Measurements from ENCODE around the gene MCM3.

Gene MCM3

DNA sequence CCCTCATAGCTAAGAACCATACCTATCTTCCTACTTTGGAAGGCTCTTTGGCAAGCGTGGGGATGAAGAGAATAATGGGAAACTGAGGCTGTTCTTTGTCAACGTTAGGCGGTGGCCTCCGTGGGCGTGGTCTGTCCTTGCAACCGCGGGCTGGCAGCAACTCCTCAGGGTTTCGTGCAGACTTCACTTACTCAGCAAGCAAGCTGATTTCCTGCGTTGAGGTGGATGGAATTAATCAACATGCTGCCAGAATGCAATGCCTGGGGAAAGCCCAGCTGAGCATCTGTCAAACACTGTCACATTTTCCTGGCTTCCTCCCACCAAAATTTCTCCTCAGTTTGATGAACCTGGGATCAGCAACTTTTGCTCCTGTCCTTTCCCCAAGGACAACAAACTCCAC lies 31.0 kb downstream of the MCM3 start:
- no peak for DNase-seq (ENCODE audit: low read depth, low spot score)
- WGBS (ENCODE audit: insufficient coverage, insufficient read length) = no CpG with 5 or more reads among the region's 9 CpGs
- H3K27me3 ChIP-seq (ENCODE audit: control insufficient read depth, insufficient read depth, low read length) = no peaks in the 10 kb centered on the region

DNA sequence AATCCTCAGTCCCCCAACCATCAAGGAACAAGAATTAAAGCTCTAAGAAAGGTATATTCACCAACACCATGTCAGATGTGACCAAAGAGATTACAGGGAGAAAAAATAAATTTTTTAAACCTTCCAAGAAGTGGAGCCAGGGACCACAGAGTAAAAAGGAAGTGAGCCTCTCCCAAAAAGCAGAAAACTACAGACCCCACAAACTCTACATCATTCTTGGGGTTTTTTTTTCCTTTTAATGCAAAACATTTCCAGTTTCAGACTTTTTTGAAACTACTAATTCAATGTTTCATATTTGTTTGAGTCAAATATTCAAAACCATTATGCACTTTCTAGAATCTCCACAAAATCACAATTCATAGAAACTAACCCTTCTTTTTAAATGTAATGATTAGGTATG lies 33.4 kb downstream of the MCM3 start:
- no peaks in the 10 kb centered on the region for H3K9me3 ChIP-seq (ENCODE audit: control insufficient read depth, insufficient read depth, low read length)
- no peak for DNase-seq (ENCODE audit: low read depth, low spot score)
- no peak overlapping the region for H3K4me3 ChIP-seq (ENCODE audit: low read length)
- no peaks in the 10 kb centered on the region for H3K36me3 ChIP-seq (ENCODE audit: control insufficient read depth, insufficient read depth, low read length)
- H3K4me1 ChIP-seq (ENCODE audit: control insufficient read depth, insufficient read depth, low read length) = no peaks in the 10 kb centered on the region; the same call in 1 of the 2 replicates
- H3K27me3 ChIP-seq (ENCODE audit: control insufficient read depth, insufficient read depth, low read length) = no peaks in the 10 kb centered on the region
- no peak overlapping the region for H3K27ac ChIP-seq (ENCODE audit: low read length)

More for the DNA sequence above, 31.0 kb downstream of the MCM3 start:
- no peaks in the 10 kb centered on the region for H3K9me3 ChIP-seq (ENCODE audit: control insufficient read depth, insufficient read depth, low read length)
- H3K4me1 ChIP-seq (ENCODE audit: control insufficient read depth, insufficient read depth, low read length) = no peaks in the 10 kb centered on the region; the same call in 1 of the 2 replicates
- H3K27ac ChIP-seq (ENCODE audit: low read length) = no peak overlapping the region
- no peaks in the 10 kb centered on the region for H3K36me3 ChIP-seq (ENCODE audit: control insufficient read depth, insufficient read depth, low read length)
- no peak overlapping the region for H3K4me3 ChIP-seq (ENCODE audit: low read length)

DNA sequence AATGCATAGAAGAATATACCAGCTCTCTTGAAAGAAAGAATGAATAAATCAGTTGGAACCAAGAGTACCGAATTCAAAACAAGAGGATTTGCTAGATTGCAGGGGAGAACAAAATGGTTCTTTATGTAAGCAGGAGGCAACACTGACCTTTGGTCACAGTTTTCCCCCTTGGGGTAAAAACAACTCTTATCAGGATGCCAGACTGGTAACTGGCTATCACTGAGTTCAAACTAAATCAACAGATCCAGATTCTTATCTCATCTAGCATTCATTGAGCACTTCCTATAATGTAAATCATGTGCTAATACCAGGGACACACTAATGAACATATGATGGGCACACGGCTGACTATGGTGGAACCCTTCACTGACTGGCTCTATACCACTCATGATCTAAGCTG lies 35.5 kb downstream of the MCM3 start:
- H3K4me3 ChIP-seq (ENCODE audit: low read length) = no peak overlapping the region
- no peaks in the 10 kb centered on the region; the same call in 1 of the 2 replicates for H3K4me1 ChIP-seq (ENCODE audit: control insufficient read depth, insufficient read depth, low read length)
- DNase-seq (ENCODE audit: low read depth, low spot score) = no peak
- no peaks in the 10 kb centered on the region for H3K9me3 ChIP-seq (ENCODE audit: control insufficient read depth, insufficient read depth, low read length)
- no peak overlapping the region for H3K27ac ChIP-seq (ENCODE audit: low read length)
- no peaks in the 10 kb centered on the region for H3K36me3 ChIP-seq (ENCODE audit: control insufficient read depth, insufficient read depth, low read length)
- no peaks in the 10 kb centered on the region for H3K27me3 ChIP-seq (ENCODE audit: control insufficient read depth, insufficient read depth, low read length)
- no CpG with 5 or more reads among the region's 2 CpGs for WGBS (ENCODE audit: insufficient coverage, insufficient read length)

DNA sequence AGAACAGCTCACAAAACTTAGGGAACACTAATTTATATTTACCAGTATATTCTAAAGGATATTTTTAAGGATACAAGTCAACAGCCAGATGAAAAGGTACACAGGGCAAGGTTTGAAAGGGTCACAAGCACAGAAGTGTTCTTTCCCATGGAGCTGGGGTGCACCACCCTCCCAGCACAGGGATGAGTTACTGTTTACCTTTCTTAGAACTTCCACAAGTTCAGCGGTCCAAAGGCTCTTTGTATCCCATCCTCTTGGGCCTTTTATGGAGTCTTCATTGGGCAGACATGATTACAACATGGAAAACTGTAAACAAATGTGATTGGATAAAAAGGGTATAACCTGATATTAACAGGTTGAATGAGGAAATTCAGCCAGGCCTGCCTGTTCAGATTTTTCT lies 39.1 kb downstream of the MCM3 start:
- no peak for DNase-seq (ENCODE audit: low read depth, low spot score)
- no peaks in the 10 kb centered on the region for H3K36me3 ChIP-seq (ENCODE audit: control insufficient read depth, insufficient read depth, low read length)
- no peaks in the 10 kb centered on the region for H3K27me3 ChIP-seq (ENCODE audit: control insufficient read depth, insufficient read depth, low read length)
- WGBS (ENCODE audit: insufficient coverage, insufficient read length) = no CpG with 5 or more reads among the region's 1 CpG
- no peak overlapping the region for H3K27ac ChIP-seq (ENCODE audit: low read length)
- H3K4me1 ChIP-seq (ENCODE audit: control insufficient read depth, insufficient read depth, low read length) = no peaks in the 10 kb centered on the region
- H3K9me3 ChIP-seq (ENCODE audit: control insufficient read depth, insufficient read depth, low read length) = no peaks in the 10 kb centered on the region
- no peak overlapping the region for H3K4me3 ChIP-seq (ENCODE audit: low read length)

DNA sequence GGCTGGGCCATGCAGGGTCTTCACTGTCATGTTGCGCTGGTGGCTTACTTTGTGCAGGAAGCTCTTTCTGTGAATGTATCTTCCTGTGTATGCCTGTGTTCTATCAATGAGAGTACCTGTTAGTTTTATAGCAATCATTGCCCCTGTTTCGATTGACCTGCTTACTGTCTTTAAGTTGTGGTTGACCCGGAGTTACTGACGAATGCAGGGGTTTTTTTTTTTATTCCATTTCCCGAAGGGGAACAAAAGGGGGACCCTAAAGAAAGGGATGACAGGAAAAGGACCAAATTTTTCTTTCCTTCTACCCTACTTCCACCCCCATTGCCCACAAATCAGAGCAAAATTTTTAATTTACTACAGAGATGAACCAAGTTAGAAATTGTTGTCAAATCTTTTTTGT lies 40.1 kb downstream of the MCM3 start, which contains the start of gene IL17F:
Gene IL17F, minus strand, starts transcription at position 101 of the 400 bp plus-strand sequence. Its CDS starts 71 bp downstream, at position 30.
- H3K36me3 ChIP-seq (ENCODE audit: control insufficient read depth, insufficient read depth, low read length) = no peaks in the 10 kb centered on the region
- H3K4me1 ChIP-seq (ENCODE audit: control insufficient read depth, insufficient read depth, low read length) = no peaks in the 10 kb centered on the region
- WGBS (ENCODE audit: insufficient coverage, insufficient read length) = no CpG with 5 or more reads among the region's 5 CpGs
- no peak within 1 kb of the TSS for H3K4me3 ChIP-seq (ENCODE audit: low read length)
- no peaks in the 10 kb centered on the region for H3K9me3 ChIP-seq (ENCODE audit: control insufficient read depth, insufficient read depth, low read length)
- no peak within 1 kb of the TSS for H3K27ac ChIP-seq (ENCODE audit: low read length)
- DNase-seq (ENCODE audit: low read depth, low spot score) = no peak
- no peaks in the 10 kb centered on the region for H3K27me3 ChIP-seq (ENCODE audit: control insufficient read depth, insufficient read depth, low read length)

DNA sequence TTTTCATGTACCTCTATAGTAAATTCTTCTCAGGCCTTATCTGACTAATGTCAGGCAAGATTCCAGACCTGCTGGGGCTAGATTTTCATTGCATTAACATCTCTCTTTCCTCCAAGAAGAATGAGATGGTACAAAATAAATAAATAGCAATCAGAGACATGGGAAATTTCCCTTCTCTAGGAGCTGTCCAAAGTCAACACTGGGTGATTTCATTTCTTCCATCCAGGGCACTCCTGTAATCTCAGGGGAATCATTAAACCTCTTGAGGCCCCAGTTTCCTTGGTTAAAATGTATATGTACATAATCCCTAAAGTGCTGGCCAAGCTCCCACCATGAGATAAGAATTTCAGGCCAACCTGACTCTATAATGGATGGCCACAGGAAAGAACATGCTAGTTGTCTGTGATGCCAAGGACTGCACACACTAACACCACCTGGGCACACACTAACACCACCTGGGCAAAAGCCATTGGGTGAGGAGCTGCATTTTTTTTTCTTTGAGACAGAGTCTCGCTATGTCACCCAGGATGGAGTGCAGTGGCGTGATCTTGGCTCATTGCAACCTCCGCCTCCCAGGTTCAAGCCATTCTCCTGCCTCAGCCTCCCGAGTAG lies 41.2 kb downstream of the MCM3 start:
- no peaks in the 10 kb centered on the region for H3K9me3 ChIP-seq (ENCODE audit: control insufficient read depth, insufficient read depth, low read length)
- WGBS (ENCODE audit: insufficient coverage, insufficient read length) = no CpG with 5 or more reads among the region's 4 CpGs
- H3K4me1 ChIP-seq (ENCODE audit: control insufficient read depth, insufficient read depth, low read length) = no peaks in the 10 kb centered on the region
- no peak overlapping the region for H3K27ac ChIP-seq (ENCODE audit: low read length)
- no peak for DNase-seq (ENCODE audit: low read depth, low spot score)
- no peak overlapping the region for H3K4me3 ChIP-seq (ENCODE audit: low read length)
- no peaks in the 10 kb centered on the region for H3K27me3 ChIP-seq (ENCODE audit: control insufficient read depth, insufficient read depth, low read length)
- H3K36me3 ChIP-seq (ENCODE audit: control insufficient read depth, insufficient read depth, low read length) = no peaks in the 10 kb centered on the region

DNA sequence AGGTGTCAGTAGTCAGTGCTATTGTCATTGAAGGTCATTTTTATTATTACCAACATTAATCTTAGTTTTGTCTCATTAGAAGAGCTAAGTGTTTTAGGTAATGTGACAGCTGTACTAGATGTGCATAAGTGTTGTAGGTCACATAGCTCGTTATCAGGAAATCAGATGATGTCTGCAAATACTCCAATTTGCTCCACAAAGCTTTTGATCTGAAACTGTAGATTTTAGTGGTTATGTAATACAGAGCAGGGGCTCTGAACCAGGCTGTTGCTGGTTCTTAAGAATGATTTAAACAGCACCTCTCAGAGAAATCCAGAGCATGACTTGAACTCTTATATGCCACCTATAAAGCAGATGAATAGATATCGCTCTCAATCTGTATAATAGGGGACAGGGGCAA lies 42.7 kb downstream of the MCM3 start:
- no peaks in the 10 kb centered on the region for H3K36me3 ChIP-seq (ENCODE audit: control insufficient read depth, insufficient read depth, low read length)
- H3K4me3 ChIP-seq (ENCODE audit: low read length) = no peak overlapping the region
- no peak overlapping the region for H3K27ac ChIP-seq (ENCODE audit: low read length)
- DNase-seq (ENCODE audit: low read depth, low spot score) = no peak
- no peaks in the 10 kb centered on the region for H3K9me3 ChIP-seq (ENCODE audit: control insufficient read depth, insufficient read depth, low read length)
- H3K4me1 ChIP-seq (ENCODE audit: control insufficient read depth, insufficient read depth, low read length) = no peaks in the 10 kb centered on the region
- WGBS (ENCODE audit: insufficient coverage, insufficient read length) = no CpG with 5 or more reads among the region's 2 CpGs
- H3K27me3 ChIP-seq (ENCODE audit: control insufficient read depth, insufficient read depth, low read length) = no peaks in the 10 kb centered on the region

DNA sequence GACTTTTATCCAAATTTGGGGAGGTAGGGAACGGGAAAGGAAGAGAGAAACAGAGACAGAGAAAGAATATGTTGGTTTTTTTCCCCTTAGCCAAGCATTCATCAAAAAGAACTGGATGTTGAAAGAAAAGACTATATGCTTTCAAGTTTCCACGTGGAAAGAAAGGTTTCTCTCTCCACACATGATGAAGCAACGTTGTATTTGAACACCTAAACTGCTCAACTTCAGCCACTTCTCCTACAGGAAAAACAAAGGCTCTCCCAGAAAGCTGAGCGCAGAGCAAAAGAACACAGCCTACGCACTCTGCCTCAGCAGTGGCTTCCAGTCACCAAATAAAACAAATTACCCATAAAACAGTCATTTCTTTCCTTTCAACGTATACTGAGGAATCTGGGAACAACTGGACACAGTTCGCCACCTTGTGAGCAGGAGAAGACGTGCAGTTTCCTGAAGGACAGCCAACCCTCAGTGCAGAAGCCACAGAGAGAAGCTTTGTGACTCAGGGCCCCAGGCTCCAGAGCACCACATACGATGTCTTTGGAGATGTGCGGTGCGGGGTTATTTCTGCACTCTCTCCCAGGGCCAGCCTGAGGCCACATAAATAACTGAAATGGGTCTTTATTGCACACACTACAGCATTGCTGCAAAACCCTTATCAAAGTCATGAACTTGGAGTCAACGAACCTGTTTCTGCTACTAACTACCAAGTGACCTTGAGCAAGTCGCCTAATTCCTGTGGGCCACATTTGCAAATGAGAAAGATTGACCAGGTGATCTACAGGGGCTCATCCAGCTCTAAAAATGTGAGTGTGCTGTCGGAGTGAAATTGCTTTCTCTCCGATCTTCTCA lies 50.3 kb downstream of the MCM3 start:
- H3K27me3 ChIP-seq (ENCODE audit: control insufficient read depth, insufficient read depth, low read length) = no peaks in the 10 kb centered on the region
- H3K27ac ChIP-seq (ENCODE audit: low read length) = no peak overlapping the region

DNA sequence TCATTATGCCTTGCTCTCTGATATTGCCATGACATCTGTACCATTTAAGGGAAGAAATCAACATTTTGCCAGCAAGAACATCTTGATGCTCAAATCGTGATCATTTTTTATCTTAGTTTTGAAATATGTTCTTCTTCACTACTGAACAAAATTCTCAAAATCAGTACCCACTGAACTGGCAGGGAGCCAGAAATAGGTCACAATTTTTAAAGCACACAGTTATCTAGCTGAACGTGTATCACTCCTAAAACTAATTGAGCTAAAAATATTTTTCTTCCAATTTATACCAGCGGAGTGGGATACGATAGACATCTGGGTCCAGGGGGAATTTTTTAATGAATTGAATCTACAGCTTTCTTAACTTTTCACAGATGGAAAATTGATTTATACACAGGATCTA lies 51.5 kb downstream of the MCM3 start:
- Histone ChIP-seq H3K36me3 (ENCODE audit: control insufficient read depth, insufficient read depth, low read length) (no peaks in the 10 kb centered on the region), H3K4me1 (ENCODE audit: control insufficient read depth, insufficient read depth, low read length) (no peaks in the 10 kb centered on the region), H3K4me3 (ENCODE audit: low read length) (no peak overlapping the region), H3K9me3 (ENCODE audit: control insufficient read depth, insufficient read depth, low read length) (no peaks in the 10 kb centered on the region), H3K27me3 (ENCODE audit: control insufficient read depth, insufficient read depth, low read length) (no peaks in the 10 kb centered on the region), H3K27ac (ENCODE audit: low read length) (no peak overlapping the region)
- no peak for DNase-seq (ENCODE audit: low read depth, low spot score)
- no CpG with 5 or more reads among the region's 4 CpGs for WGBS (ENCODE audit: insufficient coverage, insufficient read length)

More for the DNA sequence above, 50.3 kb downstream of the MCM3 start:
- no CpG with 5 or more reads among the region's 15 CpGs for WGBS (ENCODE audit: insufficient coverage, insufficient read length)
- Histone ChIP-seq H3K4me3 (ENCODE audit: low read length) (no peak overlapping the region), H3K4me1 (ENCODE audit: control insufficient read depth, insufficient read depth, low read length) (no peaks in the 10 kb centered on the region), H3K36me3 (ENCODE audit: control insufficient read depth, insufficient read depth, low read length) (no peaks in the 10 kb centered on the region), H3K9me3 (ENCODE audit: control insufficient read depth, insufficient read depth, low read length) (no peaks in the 10 kb centered on the region)
- peak; percentile 47 for DNase-seq (ENCODE audit: low read depth, low spot score)

DNA sequence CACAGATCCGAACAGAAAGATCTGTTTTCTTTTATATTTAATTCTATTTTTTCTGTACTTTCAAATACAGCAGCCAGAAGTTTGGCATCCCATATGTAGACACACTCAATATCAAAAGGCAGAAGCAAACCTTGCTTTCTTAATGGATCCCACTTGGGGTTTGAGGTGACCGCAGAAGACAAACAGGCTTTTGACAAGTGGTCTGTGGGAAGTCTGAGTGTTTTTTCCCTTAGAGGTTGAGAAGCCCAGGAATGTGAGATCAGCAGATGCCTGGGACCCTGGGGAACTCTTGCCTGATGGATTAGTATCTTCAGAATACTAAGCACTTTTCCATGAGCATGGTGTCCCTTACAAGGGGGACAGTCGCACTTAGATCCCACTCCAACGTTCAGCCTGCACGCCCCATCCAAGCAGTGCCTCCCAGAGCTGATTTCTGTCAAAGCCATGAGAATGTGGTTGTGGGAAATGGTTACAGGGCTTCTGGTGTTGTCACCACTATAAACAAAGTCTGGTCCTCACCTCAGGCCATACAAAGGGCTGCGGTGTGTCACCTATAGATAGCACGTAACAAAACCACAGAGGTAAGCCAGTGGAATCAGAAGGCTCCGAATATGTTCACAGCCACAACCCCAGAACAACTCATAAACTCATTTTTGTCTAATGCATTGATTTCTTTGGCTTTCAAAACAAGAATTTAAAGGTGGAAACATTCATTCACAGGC lies 53.0 kb downstream of the MCM3 start:
- no peaks in the 10 kb centered on the region for H3K9me3 ChIP-seq (ENCODE audit: control insufficient read depth, insufficient read depth, low read length)
- no peaks in the 10 kb centered on the region for H3K27me3 ChIP-seq (ENCODE audit: control insufficient read depth, insufficient read depth, low read length)
- no peak overlapping the region for H3K4me3 ChIP-seq (ENCODE audit: low read length)
- 100% methylated on average over 1 of the region's 8 CpGs for WGBS (ENCODE audit: insufficient coverage, insufficient read length)
- H3K36me3 ChIP-seq (ENCODE audit: control insufficient read depth, insufficient read depth, low read length) = no peaks in the 10 kb centered on the region
- DNase-seq (ENCODE audit: low read depth, low spot score) = no peak
- H3K4me1 ChIP-seq (ENCODE audit: control insufficient read depth, insufficient read depth, low read length) = no peaks in the 10 kb centered on the region
- no peak overlapping the region for H3K27ac ChIP-seq (ENCODE audit: low read length)
